Left hindlimb (tissue), 1 donor: ENCODE measurements around the gene DEPDC4.
"Not testable (repeated sequence)": the region's sequence is repeated elsewhere in the genome, so short reads cannot be mapped to it uniquely, and the experiment has no call there.

Experiments
- DNase-seq: peaks from one replicate; pipeline ENCODE4 v3.0.0-alpha.2; 2018

The DEPDC4 gene

GRCh38 chr12:100258127-100258526 lies 8.8 kb downstream of the DEPDC4 start:
- no peak for DNase-seq

DNA sequence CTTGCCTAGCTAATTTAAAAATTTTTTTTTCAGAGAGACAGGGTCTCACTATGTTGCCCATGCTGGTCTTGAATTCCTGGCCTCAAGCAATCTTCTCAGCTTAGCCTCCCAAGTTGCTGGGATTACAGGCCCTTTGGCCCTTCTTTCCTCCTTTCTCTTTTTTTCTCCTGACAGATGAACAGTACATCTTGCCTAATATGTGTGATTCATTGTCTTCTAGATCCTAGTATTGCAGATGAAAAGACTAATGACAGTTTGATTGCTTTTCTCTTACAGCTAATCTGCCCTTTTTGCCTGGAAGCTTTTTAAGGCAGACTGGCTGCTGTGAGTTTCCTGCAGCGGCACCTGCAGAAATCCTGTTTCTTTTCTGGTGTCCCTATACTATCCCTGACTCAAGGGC lies 12.0 kb downstream of the DEPDC4 start:
- no peak for DNase-seq

- no peak for DNase-seq
Measured at GRCh38 chr12:100253437-100253836, 13.4 kb downstream of the DEPDC4 start.

DNA sequence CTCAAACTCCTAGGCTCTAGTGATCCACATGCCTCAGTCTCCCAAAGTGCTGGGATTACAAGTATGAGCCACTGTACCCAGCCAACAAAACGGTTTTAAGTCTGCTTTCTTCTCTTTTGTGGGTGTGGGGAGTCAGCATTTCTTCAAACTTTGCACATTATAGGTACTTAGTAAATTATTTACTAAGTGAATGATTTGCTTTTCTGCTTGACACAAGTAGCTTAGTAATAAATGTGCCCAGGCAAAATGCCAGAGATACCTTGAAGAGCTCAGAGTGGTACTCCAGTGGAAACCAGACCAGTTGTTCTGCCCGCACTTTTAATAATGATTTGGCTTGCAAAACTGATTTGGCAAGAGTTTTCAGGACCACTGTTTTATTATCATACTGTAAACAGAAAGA lies 15.0 kb downstream of the DEPDC4 start:
- no peak for DNase-seq

DNA sequence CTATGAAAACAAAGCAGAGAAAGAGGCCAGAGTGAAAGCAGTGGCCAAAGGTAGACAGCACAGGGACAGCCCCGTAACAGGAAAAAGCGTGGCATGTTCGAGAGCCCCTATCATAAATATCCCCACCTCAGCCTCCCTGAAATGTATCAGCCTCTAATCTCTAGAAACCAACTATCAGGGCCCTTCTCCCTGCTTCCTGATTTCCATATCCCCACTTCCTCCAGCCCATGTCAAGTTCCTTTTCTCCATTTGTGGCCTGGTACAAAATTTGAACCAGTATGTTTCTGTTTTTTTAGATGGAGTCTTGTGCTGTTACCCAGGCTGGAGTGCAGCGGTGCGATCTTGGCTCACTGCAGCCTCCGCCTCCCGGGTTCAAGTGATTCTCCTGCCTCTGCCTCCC lies 16.9 kb downstream of the DEPDC4 start:
- DNase-seq, result no peak

- DNase-seq, result no peak
Measured at GRCh38 chr12:100248886-100249285, 18.0 kb downstream of the DEPDC4 start.

- DNase-seq, result no peak
Measured at GRCh38 chr12:100247765-100248164, 19.1 kb downstream of the DEPDC4 start.

GRCh38 chr12:100243137-100243536 lies 23.7 kb downstream of the DEPDC4 start:
- no peak for DNase-seq

- no peak for DNase-seq
Measured at GRCh38 chr12:100239589-100239988, 27.3 kb downstream of the DEPDC4 start.

DNA sequence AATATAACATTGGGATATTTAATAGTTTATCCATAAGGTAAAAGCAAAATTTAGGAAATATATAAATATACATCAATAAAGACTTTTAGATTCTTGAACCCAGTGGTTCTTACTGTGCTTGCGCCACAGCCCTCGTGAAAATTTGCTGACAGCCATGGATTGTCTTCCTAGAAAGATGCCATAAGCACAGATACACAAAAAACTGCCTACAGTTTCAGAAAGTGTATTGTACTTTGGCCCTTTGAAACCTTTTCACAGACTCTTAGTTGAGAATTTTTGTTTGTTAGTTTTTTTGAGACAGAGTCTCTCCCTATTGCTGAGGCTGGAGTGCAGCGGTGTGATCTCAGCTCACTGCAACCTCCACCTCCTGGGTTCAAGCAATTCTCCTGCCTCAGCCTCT lies 28.1 kb downstream of the DEPDC4 start:
- no peak for DNase-seq

- DNase-seq, result no peak
Measured at GRCh38 chr12:100234591-100235304, 32.1 kb downstream of the DEPDC4 start.

DNA sequence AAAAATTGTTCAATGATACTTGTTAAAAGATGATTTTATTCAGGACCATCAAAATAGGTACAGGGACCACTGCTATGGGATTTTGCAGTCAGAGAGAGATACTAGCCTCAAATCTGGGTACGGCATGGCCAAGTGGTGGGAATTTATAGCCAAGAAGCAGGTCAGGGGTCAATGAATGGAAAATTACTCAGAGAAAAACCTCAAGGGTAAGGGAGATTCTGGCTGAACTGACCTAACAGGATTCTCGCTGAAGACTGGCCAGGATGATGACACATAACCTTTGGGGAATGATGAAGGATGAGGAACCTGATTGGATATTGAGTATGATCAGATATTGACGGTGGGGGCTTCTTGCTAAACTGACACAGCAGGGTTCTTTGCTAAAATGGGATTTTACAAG lies 32.7 kb downstream of the DEPDC4 start:
- DNase-seq, result no peak

DNA sequence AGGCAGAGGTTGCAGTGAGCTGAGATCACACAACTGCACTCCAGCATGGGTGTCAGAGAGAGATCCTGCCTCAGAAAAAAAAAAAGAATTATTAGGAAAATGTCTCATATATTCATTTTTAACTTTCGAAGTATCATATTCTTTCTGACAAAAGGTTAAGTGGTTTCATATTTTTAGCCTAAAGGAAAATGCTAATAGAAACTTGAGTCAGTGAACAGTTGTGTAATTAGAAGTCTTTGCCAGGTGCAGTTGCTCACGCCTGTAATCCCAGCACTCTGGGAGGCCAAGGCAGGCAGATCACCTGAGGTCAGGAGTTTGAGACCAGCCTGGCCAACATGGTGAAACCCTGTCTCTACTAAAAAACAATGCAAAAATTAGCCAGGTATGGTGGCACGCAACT lies 35.0 kb downstream of the DEPDC4 start:
- not testable (repeated sequence) for DNase-seq

DNA sequence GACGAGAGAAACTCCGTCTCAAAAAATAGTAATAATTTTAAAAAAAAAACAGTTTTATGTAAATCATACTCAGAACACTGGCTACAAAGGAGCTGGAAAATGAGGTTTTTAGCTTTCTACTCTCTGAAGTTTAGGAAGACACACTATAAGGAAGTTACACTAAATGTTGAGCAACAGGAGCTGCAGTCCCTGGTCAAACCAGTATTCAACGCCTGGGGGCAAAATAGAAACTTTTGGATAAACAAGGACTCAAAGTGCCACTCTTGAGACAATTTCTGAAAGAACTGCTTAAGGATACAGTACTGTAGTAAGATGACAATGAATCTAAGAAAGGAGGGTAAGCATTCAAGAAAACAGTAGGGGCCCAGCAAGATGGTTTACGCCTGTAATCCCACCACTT lies 37.0 kb downstream of the DEPDC4 start:
- DNase-seq, result no peak

GRCh38 chr12:100229036-100229635 lies 37.7 kb downstream of the DEPDC4 start:
- no peak for DNase-seq

GRCh38 chr12:100225491-100225890 lies 41.4 kb downstream of the DEPDC4 start:
- no peak for DNase-seq

DNA sequence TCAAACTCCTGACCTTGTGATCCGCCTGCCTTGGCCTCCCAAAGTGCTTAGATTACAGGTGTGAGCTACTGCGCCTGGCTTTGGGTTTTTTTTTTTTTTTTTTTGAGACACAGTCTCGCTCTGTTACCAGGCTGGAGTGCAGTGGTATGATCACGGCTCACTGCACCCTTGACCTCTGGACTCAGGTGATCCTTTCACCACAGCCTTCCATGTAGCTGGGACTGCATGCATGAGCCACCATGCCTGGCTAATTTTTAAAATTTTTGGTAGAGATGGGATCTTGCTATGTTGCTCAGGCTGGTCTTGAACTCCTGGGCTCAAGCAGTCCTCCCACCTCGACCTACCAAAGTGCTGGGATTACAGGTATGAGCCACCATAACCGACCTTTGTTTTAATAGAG lies 44.7 kb downstream of the DEPDC4 start:
- DNase-seq, result not testable (repeated sequence)

- no peak for DNase-seq
Measured at GRCh38 chr12:100221523-100221922, 45.4 kb downstream of the DEPDC4 start.

- DNase-seq, result no peak
Measured at GRCh38 chr12:100219328-100220109, 47.4 kb downstream of the DEPDC4 start.

- DNase-seq, result no peak
Measured at GRCh38 chr12:100216337-100216736, 50.5 kb downstream of the DEPDC4 start.

- no peak for DNase-seq
Measured at GRCh38 chr12:100215209-100215608, 51.7 kb downstream of the DEPDC4 start.

DNA sequence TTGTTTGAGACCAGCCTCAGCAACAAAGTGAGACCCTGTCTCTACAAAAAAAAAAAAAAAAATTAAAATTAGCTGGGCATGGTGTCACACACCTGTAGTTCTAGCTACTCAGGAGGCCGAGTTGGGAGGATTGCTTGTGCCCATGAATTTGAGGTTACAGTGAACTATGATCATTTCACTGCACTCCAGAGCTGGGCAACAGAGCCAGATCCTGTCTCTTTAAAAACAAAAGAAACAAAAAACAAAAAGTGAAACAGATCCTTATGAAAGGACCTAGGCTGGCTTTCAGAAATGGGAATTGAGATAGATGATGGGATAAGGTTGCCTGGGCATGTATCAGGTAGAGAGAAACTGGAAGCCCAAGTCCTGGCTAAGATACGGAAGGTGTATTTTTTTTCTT lies 52.4 kb downstream of the DEPDC4 start:
- DNase-seq, result no peak

GRCh38 chr12:100213016-100213891 lies 53.6 kb downstream of the DEPDC4 start:
- DNase-seq, result no peak
